Stomach (tissue), 9 donors: ENCODE results near the gene IL12RB2. TPM values are rescaled to one million over a fixed set of nuclear protein-coding genes. Genes with fewer than 3 reads are reported as not detected.

Experiments
- DNase-seq, 2 donors: peaks; one replicate each; pipeline versions ENCODE4 v3.0.0 to v3.0.0-alpha.2; 2013 to 2019
- H3K27ac ChIP-seq, 5 donors: fragments of 200-600 bp in 4 of 5; sonication (generic) in 4 of 5; one replicate each; pipeline ENCODE4 v1.5.1; 2013 to 2019; ENCODE audit warnings: mild to moderate bottlenecking in 1 of 5, moderate library complexity in 1 of 5
- H3K27me3 ChIP-seq, 3 donors: fragments of 200-600 bp; sonication (generic); one replicate each; pipeline ENCODE4 v1.5.1; 2017 to 2019; ENCODE audit warnings: mixed run types in 1 of 3
- H3K36me3 ChIP-seq, 4 donors: fragments of 200-600 bp; sonication (generic); 1 replicate in 3 of 4; 2 replicates in 1 of 4; pipeline ENCODE4 v1.5.1; 2016 to 2019
- H3K4me1 ChIP-seq, 4 donors: fragments of 200-600 bp; sonication (generic); one replicate each; pipeline ENCODE4 v1.5.1; 2016 to 2019
- H3K4me3 ChIP-seq, 4 donors: fragments of 200-600 bp; sonication (generic) in 3 of 4; one replicate each; pipeline ENCODE4 v1.5.1; 2016 to 2019; ENCODE audit warnings: mild to moderate bottlenecking in 1 of 4
- H3K9me3 ChIP-seq, 4 donors: fragments of 200-600 bp; sonication (generic); one replicate each; pipeline ENCODE4 v1.5.1; 2016 to 2019
- CTCF ChIP-seq, 7 experiments: fragments of 450-650 bp in 4 of 7; fragments of 200-600 bp in 3 of 7; sonication (generic) in 3 of 7; IDR thresholded peaks; one replicate each; pipeline ENCODE4 v1.5.1; 2016 to 2019; ENCODE audit warnings: antibody characterized with exemption in 7 of 7, control low read depth in 2 of 7, mild to moderate bottlenecking in 1 of 7
- EP300 ChIP-seq: sonication (generic); formaldehyde crosslinking; IDR thresholded peaks from one replicate; pipeline ENCODE4 v1.6.1; 2017; ENCODE audit warnings: antibody characterized with exemption
- POLR2A ChIP-seq, 4 donors: fragments of 450-650 bp; IDR thresholded peaks; one replicate each; pipeline ENCODE4 v1.6.1; 2016; ENCODE audit warnings: antibody characterized with exemption in 4 of 4, control low read depth in 2 of 4, mild to moderate bottlenecking in 1 of 4, moderate library complexity in 1 of 4
- POLR2AphosphoS5 ChIP-seq, 3 donors: sonication (generic); formaldehyde crosslinking; IDR thresholded peaks; one replicate each; pipeline ENCODE4 v1.6.1; 2016; ENCODE audit warnings: antibody characterized with exemption in 3 of 3
- WGBS, 5 donors: extraction: QIAGEN DNeasy Blood & Tissue Kit in 3 of 5; methylation state at CpG; one replicate each; pipeline versions ENCODE4 v1.1.5 to v1.1.7; 2013 to 2018; 5-methylcytosine and 5-hydroxymethylcytosine counted together
- intact Hi-C: fragments of 100-400 bp; cut with DNase I; formaldehyde crosslinking; loops from one replicate; pipeline ENCODE4 v1.15.1; 2023; ENCODE audit warnings: low total_unique reads
- polyA plus RNA-seq, 3 donors: library from polyadenylated mRNA; stranded (reverse); fragments of 200-250 nt; gene quantifications; one replicate each; pipeline ENCODE4 v1.2.3, GENCODE V29; 2013
- total RNA-seq, 5 donors: library from RNA; depleted of rRNA; stranded (reverse); fragments of >200 nt; gene quantifications; one replicate each; pipeline versions ENCODE4 v1.1.0 to v1.2.3, GENCODE V29; 2014 to 2016
- donor health status: healthy with polysubstance abuse.
- donor health status: Bipolar disorder and iron deficiency.
- donor health status: healthy.

IL12RB2 gene
- total and polyA plus RNA-seq, 8 donors, result 0.06 to 1.2 (median 0.29) TPM; not detected in 3

- DNase-seq, result no peak
- WGBS, 5 donors, result 66 to 85% (median 70%) methylated on average over 1 of the region's 1 CpG
- intact Hi-C loops, result no loop called here
- Histone ChIP-seq H3K9me3 (no peaks in the 10 kb centered on the region), H3K4me3 (no peak overlapping the region), H3K36me3 (no peaks in the 10 kb centered on the region), H3K27ac (no peak overlapping the region), H3K27me3 (no peaks in the 10 kb centered on the region), H3K4me1 (peaks cover 0 to 11% (median 6%) of the 10 kb centered on the region in 4 donors)
- TF ChIP-seq CTCF (IDR thresholded peaks at IDR 0.05), result no peak
- TF ChIP-seq POLR2A (IDR thresholded peaks at IDR 0.05), result no peak
- no peak for TF ChIP-seq EP300
- no peak for TF ChIP-seq POLR2AphosphoS5 (IDR thresholded peaks at IDR 0.05)
Observed at GRCh38 chr1:67368046-67368514, 60.4 kb downstream of the IL12RB2 start.

GRCh38 chr1:67371043-67371442 lies 63.4 kb downstream of the IL12RB2 start:
- Histone ChIP-seq H3K4me3 (no peak overlapping the region), H3K27ac (no peak overlapping the region), H3K4me1 (peaks cover 0 to 11% (median 6%) of the 10 kb centered on the region in 4 donors), H3K9me3 (no peaks in the 10 kb centered on the region), H3K27me3 (no peaks in the 10 kb centered on the region), H3K36me3 (no peaks in the 10 kb centered on the region)
- intact Hi-C loops, result no loop called here
- 86 to 96% (median 91%) methylated on average over 2 of the region's 2 CpGs for WGBS, 5 donors
- DNase-seq, result no peak
- no peak for TF ChIP-seq EP300
- no peak for TF ChIP-seq CTCF (IDR thresholded peaks at IDR 0.05)
- no peak for TF ChIP-seq POLR2AphosphoS5 (IDR thresholded peaks at IDR 0.05)

DNA sequence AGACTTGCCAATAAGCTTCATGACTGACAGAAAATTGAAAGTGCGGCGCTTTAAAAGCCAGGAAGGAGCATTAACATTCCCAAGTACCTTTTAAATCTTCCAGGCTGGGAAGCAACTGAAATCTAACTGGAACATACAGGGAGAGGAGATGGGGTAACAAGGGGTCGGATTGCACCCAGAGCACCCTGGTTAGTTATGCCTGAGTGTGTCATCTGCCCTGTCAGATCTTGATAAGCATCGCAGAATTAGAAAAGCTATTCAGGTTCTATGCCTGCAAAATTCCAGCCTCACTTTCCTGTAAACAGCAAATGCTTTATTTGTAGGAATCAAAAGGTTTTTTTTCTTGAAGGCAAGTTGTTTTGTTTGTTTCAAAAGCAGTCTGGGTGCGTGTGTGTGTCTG lies 64.0 kb downstream of the IL12RB2 start:
- H3K27ac ChIP-seq, result no peak overlapping the region
- WGBS, 5 donors, result 74 to 84% (median 79%) methylated on average over 5 of the region's 5 CpGs
- no peaks in the 10 kb centered on the region for H3K9me3 ChIP-seq
- TF ChIP-seq CTCF (IDR thresholded peaks at IDR 0.05) (no peak), POLR2A (IDR thresholded peaks at IDR 0.05) (no peak), POLR2AphosphoS5 (IDR thresholded peaks at IDR 0.05) (no peak), EP300 (no peak)
- H3K36me3 ChIP-seq, result no peaks in the 10 kb centered on the region
- intact Hi-C loops, result no loop called here
- peaks cover 0 to 11% (median 6%) of the 10 kb centered on the region in 4 donors for H3K4me1 ChIP-seq
- no peak for DNase-seq
- no peaks in the 10 kb centered on the region for H3K27me3 ChIP-seq
- H3K4me3 ChIP-seq, result no peak overlapping the region

DNA sequence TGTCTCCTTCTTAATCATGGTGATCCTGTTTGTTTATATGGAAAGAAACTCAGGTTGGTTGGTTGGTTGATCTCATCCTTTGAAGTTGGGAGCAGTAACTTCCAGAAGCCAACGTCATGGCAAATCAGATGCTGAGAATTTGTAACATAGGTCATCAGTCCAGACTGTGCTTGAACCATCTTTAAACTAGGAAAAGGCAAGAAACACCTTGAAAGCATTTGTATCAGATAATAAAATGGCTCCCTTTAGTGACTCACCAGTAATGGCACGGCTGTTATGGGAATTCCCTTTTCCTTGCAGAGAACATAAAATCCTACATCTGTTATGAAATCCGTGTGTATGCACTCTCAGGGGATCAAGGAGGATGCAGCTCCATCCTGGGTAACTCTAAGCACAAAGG lies 64.5 kb downstream of the IL12RB2 start:
- intact Hi-C loops, result no loop called here

More for the DNA sequence above, 64.5 kb downstream of the IL12RB2 start:
- TF ChIP-seq EP300 (no peak), CTCF (IDR thresholded peaks at IDR 0.05) (no peak), POLR2AphosphoS5 (IDR thresholded peaks at IDR 0.05) (no peak), POLR2A (IDR thresholded peaks at IDR 0.05) (no peak)
- peaks cover 0 to 10% (median 6%) of the 10 kb centered on the region in 4 donors for H3K4me1 ChIP-seq
- no peak overlapping the region for H3K4me3 ChIP-seq
- no peaks in the 10 kb centered on the region for H3K36me3 ChIP-seq
- no peak overlapping the region for H3K27ac ChIP-seq
- no peak for DNase-seq
- H3K9me3 ChIP-seq, result no peaks in the 10 kb centered on the region
- WGBS, 5 donors, result 57 to 66% (median 61%) methylated on average over 3 of the region's 3 CpGs
- H3K27me3 ChIP-seq, result no peaks in the 10 kb centered on the region
